Measurements from ENCODE around the gene TNP1. TPM values are rescaled to one million over a fixed set of nuclear protein-coding genes. Genes with fewer than 3 reads are reported as not detected.

TNP1 gene, protein sequence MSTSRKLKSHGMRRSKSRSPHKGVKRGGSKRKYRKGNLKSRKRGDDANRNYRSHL
- total RNA-seq (2022) (not detected in 2 replicates), Bru-seq, nascent RNA (not detected), BruChase-seq, experiment 1, labeled RNA remaining after a 6-hour chase (not detected), BruChase-seq, experiment 2, labeled RNA remaining after a 2-hour chase (not detected)
- long read RNA-seq, result 0 reads

DNA sequence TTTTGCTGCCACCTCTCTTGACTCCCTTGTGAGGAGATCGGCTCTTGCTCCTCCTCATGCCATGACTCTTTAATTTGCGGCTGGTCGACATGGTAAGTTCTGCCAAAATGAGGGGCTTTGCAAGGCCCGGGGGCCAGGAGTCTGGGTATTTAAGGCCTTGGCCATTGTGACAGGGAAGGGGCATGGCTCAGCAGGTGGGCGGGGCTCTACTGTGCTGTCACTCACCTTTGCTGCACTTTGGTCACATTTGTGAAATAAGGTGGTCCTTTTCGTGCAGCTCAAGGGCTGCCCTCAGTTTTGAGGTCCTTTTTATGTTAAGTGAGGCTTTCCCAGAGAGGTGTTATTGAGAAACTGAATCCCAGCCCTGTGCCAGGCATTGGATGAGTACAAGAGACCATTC lies at the start of gene TNP1:
Gene TNP1, minus strand, starts transcription at position 121 of the 400 bp plus-strand sequence. Its CDS starts 30 bp downstream, at position 91.
- H3K9me3 Mint-ChIP-seq (ENCODE audit: unreplicated experiment), result no peaks in the 10 kb centered on the region
- CTCF ChIA-PET, result no interaction called here
- POLR2A ChIA-PET, result no interaction called here
- BruUV-seq (replicated peaks), result no TSS peak
- H3K27ac Mint-ChIP-seq (ENCODE audit: low read depth, unreplicated experiment), result no peak within 1 kb of the TSS
- H3K4me3 Mint-ChIP-seq (ENCODE audit: unreplicated experiment), result no peak within 1 kb of the TSS
- TF ChIP-seq CTCF (IDR thresholded peaks at IDR 0.05; ENCODE audit: unreplicated experiment), result no peak
- intact Hi-C loops (cut with micrococcal nuclease), result no loop called here
- peaks cover 8% of the 10 kb centered on the region for H3K4me1 Mint-ChIP-seq (ENCODE audit: insufficient read depth, unreplicated experiment)
- peaks cover 26% of the 10 kb centered on the region for H3K27me3 Mint-ChIP-seq (ENCODE audit: insufficient read depth, unreplicated experiment)
- no peak for DNase-seq (ENCODE audit: unreplicated experiment)
- H3K36me3 Mint-ChIP-seq (ENCODE audit: insufficient read depth, unreplicated experiment), result no peaks in the 10 kb centered on the region

DNA sequence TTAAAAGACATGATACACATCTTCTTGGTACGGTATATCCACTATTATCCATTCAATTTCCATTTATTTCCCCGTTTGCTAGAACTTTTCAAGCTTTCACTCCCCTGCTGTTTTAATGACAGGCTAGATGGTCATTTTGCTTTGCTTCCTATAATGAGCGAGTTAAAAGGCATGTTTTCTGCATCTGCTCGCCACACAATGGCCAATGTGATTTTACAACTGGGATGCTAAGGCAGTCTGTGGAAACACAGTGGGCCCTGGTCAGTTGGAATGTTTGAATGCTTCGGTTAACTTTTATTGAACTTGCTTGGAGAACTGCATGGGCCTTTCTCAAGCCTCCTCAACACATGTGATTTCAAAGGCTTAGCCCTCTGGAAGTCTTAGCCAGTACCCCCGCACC lies 48.4 kb upstream of the TNP1 start:
- no TSS peak for BruUV-seq (replicated peaks)
- TF ChIP-seq CTCF (IDR thresholded peaks at IDR 0.05; ENCODE audit: unreplicated experiment), result no peak
- Mint-ChIP-seq H3K9me3 (ENCODE audit: unreplicated experiment) (peaks cover 13% of the 10 kb centered on the region), H3K27ac (ENCODE audit: low read depth, unreplicated experiment) (no peak overlapping the region), H3K4me1 (ENCODE audit: insufficient read depth, unreplicated experiment) (no peaks in the 10 kb centered on the region), H3K36me3 (ENCODE audit: insufficient read depth, unreplicated experiment) (no peaks in the 10 kb centered on the region), H3K27me3 (ENCODE audit: insufficient read depth, unreplicated experiment) (peaks cover 15% of the 10 kb centered on the region), H3K4me3 (ENCODE audit: unreplicated experiment) (no peak overlapping the region)
- intact Hi-C loops (cut with micrococcal nuclease), result no loop called here
- POLR2A ChIA-PET, result no interaction called here
- CTCF ChIA-PET, result no interaction called here
- DNase-seq (ENCODE audit: unreplicated experiment), result no peak

- H3K4me1 Mint-ChIP-seq (ENCODE audit: insufficient read depth, unreplicated experiment), result no peaks in the 10 kb centered on the region
- POLR2A ChIA-PET, result no interaction called here
- CTCF ChIA-PET, result interaction anchor here (0.6 kb wide), 2 partner anchors 117 to 209 kb away, joined by 3 to 6 read pairs; no protein-coding TSS in a partner anchor
- peaks cover 17% of the 10 kb centered on the region for H3K27me3 Mint-ChIP-seq (ENCODE audit: insufficient read depth, unreplicated experiment)
- TF ChIP-seq CTCF (IDR thresholded peaks at IDR 0.05; ENCODE audit: unreplicated experiment), result no peak
- H3K4me3 Mint-ChIP-seq (ENCODE audit: unreplicated experiment), result no peak overlapping the region
- no peaks in the 10 kb centered on the region for H3K36me3 Mint-ChIP-seq (ENCODE audit: insufficient read depth, unreplicated experiment)
- peaks cover 21% of the 10 kb centered on the region for H3K9me3 Mint-ChIP-seq (ENCODE audit: unreplicated experiment)
- no TSS peak for BruUV-seq (replicated peaks)
- DNase-seq (ENCODE audit: unreplicated experiment), result no peak
- intact Hi-C loops (cut with micrococcal nuclease), result no loop called here
- H3K27ac Mint-ChIP-seq (ENCODE audit: low read depth, unreplicated experiment), result no peak overlapping the region
These were observed 45.9 kb upstream of the TNP1 start for GRCh38 chr2:216905649-216906329.

DNA sequence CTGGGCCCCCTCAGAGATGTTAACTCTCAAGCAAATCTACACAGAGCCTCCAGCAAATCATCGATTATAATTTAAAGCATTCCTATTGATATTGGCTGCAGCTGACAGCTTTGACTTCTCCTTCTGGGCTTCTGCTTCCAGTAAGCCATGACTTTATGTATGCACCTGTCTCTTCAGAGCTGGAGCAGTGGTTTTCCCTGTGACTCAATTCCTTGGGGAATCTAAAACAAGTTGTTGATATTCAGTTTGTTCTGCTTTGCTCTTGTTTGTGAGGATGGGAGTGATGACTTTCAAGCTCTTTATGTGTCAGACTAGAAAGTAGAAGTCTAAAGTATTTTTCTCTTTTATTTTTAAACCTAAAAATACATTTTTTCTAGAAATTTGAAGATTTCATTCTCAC lies 45.1 kb upstream of the TNP1 start:
- no TSS peak for BruUV-seq (replicated peaks)

More for the DNA sequence above, 45.1 kb upstream of the TNP1 start:
- no peak for DNase-seq (ENCODE audit: unreplicated experiment)
- ChIA-PET CTCF (interaction anchor here (0.6 kb wide), 1 partner anchor 117 kb away, joined by 3 read pairs; no protein-coding TSS in a partner anchor), POLR2A (no interaction called here)
- Mint-ChIP-seq H3K9me3 (ENCODE audit: unreplicated experiment) (peaks cover 21% of the 10 kb centered on the region), H3K27me3 (ENCODE audit: insufficient read depth, unreplicated experiment) (peaks cover 17% of the 10 kb centered on the region), H3K4me3 (ENCODE audit: unreplicated experiment) (no peak overlapping the region), H3K27ac (ENCODE audit: low read depth, unreplicated experiment) (no peak overlapping the region), H3K4me1 (ENCODE audit: insufficient read depth, unreplicated experiment) (no peaks in the 10 kb centered on the region), H3K36me3 (ENCODE audit: insufficient read depth, unreplicated experiment) (no peaks in the 10 kb centered on the region)
- no peak for TF ChIP-seq CTCF (IDR thresholded peaks at IDR 0.05; ENCODE audit: unreplicated experiment)
- intact Hi-C loops (cut with micrococcal nuclease), result no loop called here

Data from MCF 10A (cell line).